Activated naive CD8-positive, alpha-beta T cell treated with anti-CD3 and anti-CD28 coated beads, Interleukin-2, amount 50 U/mL, for 16 hours (primary cell): Measurements from ENCODE around the gene CELA3A.
"Not testable (repeated sequence)": the region's sequence is repeated elsewhere in the genome, so short reads cannot be mapped to it uniquely, and the experiment has no call there.

Experiments
- DNase-seq: peaks from one replicate; pipeline ENCODE4 v3.0.0-alpha.2; 2020; ENCODE audit warnings: low read depth, low spot score

CELA3A gene

GRCh38 chr1:21981253-21981652 is 20.2 kb upstream of the CELA3A start:
- DNase-seq, result not testable (repeated sequence)

GRCh38 chr1:21982122-21982521 is 19.3 kb upstream of the CELA3A start:
- not testable (repeated sequence) for DNase-seq

GRCh38 chr1:21983539-21983938 is 17.9 kb upstream of the CELA3A start:
- DNase-seq, result not testable (repeated sequence)

GRCh38 chr1:21985893-21986292 is 15.6 kb upstream of the CELA3A start:
- not testable (repeated sequence) for DNase-seq

GRCh38 chr1:21986386-21986785 is 15.1 kb upstream of the CELA3A start:
- not testable (repeated sequence) for DNase-seq

GRCh38 chr1:21989672-21990393 is 11.6 kb upstream of the CELA3A start:
- not testable (repeated sequence) for DNase-seq

- DNase-seq, result not testable (repeated sequence)
Observed at GRCh38 chr1:21992186-21992585, 9.3 kb upstream of the CELA3A start.

- not testable (repeated sequence) for DNase-seq
Observed at GRCh38 chr1:21994716-21995115, 6.7 kb upstream of the CELA3A start.

GRCh38 chr1:21996663-21996970 is 4.8 kb upstream of the CELA3A start:
- DNase-seq, result not testable (repeated sequence)

- DNase-seq, result not testable (repeated sequence)
Observed at GRCh38 chr1:21997891-21998623, 3.4 kb upstream of the CELA3A start.

- not testable (repeated sequence) for DNase-seq
Observed at GRCh38 chr1:21998624-21999294, 2.7 kb upstream of the CELA3A start.

- not testable (repeated sequence) for DNase-seq
Observed at GRCh38 chr1:21999645-22000044, 1.8 kb upstream of the CELA3A start.

GRCh38 chr1:22002461-22002860 is 1.0 kb downstream of the CELA3A start:
- not testable (repeated sequence) for DNase-seq

- not testable (repeated sequence) for DNase-seq
Observed at GRCh38 chr1:22002875-22003274, 1.4 kb downstream of the CELA3A start.

GRCh38 chr1:22003959-22004358 is 2.5 kb downstream of the CELA3A start:
- not testable (repeated sequence) for DNase-seq

- not testable (repeated sequence) for DNase-seq
Observed at GRCh38 chr1:22005261-22006149, 4.0 kb downstream of the CELA3A start.

- not testable (repeated sequence) for DNase-seq
Observed at GRCh38 chr1:22006736-22007135, 5.3 kb downstream of the CELA3A start.

GRCh38 chr1:22007262-22007661 is 5.8 kb downstream of the CELA3A start:
- not testable (repeated sequence) for DNase-seq

- not testable (repeated sequence) for DNase-seq
Observed at GRCh38 chr1:22009566-22009965, 8.1 kb downstream of the CELA3A start.

- not testable (repeated sequence) for DNase-seq
Observed at GRCh38 chr1:22012752-22013151, 11.3 kb downstream of the CELA3A start.

- DNase-seq, result not testable (repeated sequence)
Observed at GRCh38 chr1:22014575-22015206, 13.2 kb downstream of the CELA3A start.
